GM12801 (cell line): ENCODE measurements around the gene CAMK1G.

Experiments used
- CTCF ChIP-seq: IDR thresholded peaks from one replicate; pipeline ENCODE4 v1.5.1; 2011; ENCODE audit warnings: control low read depth; ENCODE audit not compliant: insufficient read length; ENCODE audit errors: extremely low read depth

CAMK1G gene

GRCh38 chr1:209610631-209610905 is 27.1 kb downstream of the CAMK1G start:
- TF ChIP-seq CTCF, result no peak

DNA sequence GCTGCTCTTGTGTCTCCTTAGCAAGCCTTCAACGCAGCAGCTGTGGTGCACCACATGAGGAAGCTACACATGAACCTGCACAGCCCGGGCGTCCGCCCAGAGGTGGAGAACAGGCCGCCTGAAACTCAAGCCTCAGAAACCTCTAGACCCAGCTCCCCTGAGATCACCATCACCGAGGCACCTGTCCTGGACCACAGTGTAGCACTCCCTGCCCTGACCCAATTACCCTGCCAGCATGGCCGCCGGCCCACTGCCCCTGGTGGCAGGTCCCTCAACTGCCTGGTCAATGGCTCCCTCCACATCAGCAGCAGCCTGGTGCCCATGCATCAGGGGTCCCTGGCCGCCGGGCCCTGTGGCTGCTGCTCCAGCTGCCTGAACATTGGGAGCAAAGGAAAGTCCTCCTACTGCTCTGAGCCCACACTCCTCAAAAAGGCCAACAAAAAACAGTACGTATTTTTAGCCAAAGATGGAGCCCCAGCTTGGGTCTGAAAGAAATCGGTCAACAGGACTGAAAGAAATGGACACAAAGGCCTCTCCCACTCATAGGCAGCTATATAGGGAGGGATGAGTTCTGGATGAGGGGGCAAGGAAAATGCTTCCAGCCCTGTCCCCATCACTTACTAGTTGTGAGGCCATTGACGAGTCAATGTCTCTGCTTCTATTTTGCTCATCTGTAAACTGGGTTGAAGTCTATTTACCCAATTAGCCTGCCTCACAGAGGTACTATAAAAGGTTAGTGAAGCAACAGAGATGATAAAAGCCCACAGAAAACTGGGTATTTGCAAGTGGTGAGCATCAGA is 28.5 kb downstream of the CAMK1G start:
- TF ChIP-seq CTCF, result no peak

GRCh38 chr1:209612646-209613399 is 29.3 kb downstream of the CAMK1G start:
- TF ChIP-seq CTCF, result no peak

- TF ChIP-seq CTCF, result no peak
Observed at GRCh38 chr1:209613400-209614150, 30.1 kb downstream of the CAMK1G start.

DNA sequence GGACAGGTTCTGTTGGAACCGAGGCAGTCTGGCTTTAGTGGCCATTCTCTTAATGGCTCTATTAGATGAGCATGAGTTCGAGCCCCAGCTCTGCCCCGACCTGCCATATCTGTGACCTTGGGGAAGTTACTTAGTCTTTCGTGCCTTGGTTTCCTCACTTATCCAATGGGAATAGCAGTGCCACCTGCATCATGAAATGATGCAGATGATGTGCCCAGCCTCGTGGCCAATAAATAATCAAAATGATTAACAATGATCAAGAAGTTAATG is 30.6 kb downstream of the CAMK1G start:
- no peak for TF ChIP-seq CTCF

DNA sequence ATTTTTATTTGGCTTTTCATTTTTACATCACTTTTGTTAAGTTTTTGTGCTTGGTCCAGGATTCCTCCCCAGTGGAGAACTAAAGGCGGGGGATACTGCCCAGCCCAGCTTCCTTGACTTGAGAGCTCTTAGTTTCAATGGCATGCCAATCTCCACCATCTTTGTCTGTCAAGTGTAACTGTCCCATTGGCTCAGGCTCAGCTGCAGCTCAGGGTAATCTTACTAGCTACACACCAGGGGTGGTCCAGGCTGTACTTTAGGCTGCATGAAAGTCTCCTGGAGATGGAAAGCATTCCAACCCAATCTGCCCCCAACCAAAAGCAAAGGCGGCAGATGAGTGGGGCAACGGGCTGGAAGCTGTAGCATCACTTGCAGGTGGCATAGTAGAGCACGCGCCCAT is 31.4 kb downstream of the CAMK1G start:
- TF ChIP-seq CTCF, result no peak

DNA sequence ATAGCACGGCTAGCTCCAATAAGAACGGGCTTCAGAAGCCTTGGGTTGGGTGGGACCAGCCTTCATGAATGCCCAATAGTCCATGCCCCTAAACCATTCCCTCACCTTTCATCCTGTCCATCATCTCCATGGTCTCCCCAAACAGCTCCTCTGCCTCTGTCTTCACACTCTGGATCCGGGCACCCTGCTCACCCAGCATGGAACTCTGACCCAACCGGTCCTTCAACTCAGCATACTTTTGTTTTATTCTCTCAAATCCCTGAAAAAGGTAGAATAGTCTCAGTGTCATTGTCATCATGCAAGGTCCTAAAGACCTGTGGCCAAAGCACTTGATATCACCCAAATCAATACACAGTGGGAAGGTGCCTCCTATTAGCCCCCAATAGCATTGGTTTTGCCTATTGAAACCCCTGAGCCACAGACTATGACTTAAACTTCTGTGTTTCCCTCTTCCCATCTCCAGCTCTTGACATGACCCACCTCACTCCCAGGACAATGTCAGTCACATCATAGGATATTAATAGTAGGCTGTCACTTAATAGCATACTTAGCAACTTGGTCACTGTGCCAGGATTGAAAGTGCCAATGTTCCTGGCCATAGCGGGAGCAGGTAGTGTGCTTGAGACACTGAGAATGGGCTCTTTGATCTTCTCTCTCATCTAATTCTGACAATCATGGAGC is 33.0 kb downstream of the CAMK1G start:
- TF ChIP-seq CTCF, result no peak
